DMS 273 (cell line): ENCODE measurements around the gene IL1R2.
"Not testable (repeated sequence)": the region's sequence is repeated elsewhere in the genome, so short reads cannot be mapped to it uniquely, and the experiment has no call there.

Source experiments
- DNase-seq: peaks from one replicate; lab custom pipeline; 2025; ENCODE audit not compliant: unreplicated experiment; lab: John Stamatoyannopoulos, UW

The IL1R2 gene

DNA sequence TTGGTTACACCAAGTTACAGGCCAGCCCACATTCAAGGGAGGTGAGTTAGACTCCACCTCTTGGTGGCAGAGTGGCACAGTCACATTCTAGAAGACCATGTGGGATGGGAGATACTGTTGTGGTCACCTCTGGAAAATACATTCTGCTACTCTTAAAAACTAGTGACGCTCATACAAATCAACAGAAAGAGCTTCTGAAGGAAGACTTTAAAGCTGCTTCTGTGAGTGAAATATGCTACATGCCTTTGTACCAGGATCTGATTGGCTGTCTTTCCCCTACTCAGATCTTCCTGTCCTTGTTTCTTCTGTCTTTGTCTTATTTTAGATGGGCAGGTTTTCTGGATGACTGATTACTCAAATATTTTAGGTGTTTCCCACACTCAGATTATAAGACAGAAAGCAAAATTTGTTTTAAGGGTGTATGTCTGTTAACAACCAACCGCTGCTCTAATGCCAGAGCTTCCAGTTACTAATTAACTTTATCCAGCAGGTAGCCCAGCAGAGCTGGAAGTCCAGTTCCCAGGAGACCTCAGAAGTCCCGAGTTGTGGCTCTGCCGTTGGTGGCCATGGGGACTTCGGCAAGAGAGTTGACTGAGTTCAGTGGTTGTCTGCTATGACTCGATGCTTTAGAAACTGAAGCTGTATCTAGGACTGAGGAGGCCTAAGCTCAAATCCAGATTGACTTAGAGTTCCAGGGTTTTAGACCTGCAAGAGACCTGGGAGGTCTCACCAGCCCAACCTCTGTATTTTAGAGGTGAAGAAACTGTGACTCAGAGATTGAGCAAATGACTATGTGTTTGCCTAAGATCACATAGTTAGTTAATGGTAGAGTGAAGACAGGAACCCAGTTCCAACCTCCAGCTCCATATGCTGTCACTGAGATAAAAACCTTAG lies 7.4 kb downstream of the IL1R2 start:
- DNase-seq, result no peak

DNA sequence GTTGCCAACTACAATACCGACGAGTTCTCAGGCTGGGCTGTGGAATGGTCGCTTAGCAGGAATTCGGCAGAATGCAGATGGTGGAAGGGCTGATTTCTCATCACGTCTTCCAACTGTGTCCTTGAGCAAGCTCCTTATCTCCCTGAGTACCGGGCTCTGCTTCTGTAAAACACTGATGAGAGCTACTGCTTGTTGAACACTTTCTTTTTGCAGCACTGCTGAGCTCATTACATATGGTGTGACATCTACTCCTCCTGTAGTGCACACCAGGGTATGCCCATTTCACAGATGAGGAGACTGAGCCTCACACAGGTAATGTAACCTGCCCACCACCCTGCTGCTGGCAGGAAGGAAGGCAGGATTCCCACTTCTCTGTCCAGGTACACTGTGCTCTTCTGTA lies 8.3 kb downstream of the IL1R2 start:
- DNase-seq, result no peak

DNA sequence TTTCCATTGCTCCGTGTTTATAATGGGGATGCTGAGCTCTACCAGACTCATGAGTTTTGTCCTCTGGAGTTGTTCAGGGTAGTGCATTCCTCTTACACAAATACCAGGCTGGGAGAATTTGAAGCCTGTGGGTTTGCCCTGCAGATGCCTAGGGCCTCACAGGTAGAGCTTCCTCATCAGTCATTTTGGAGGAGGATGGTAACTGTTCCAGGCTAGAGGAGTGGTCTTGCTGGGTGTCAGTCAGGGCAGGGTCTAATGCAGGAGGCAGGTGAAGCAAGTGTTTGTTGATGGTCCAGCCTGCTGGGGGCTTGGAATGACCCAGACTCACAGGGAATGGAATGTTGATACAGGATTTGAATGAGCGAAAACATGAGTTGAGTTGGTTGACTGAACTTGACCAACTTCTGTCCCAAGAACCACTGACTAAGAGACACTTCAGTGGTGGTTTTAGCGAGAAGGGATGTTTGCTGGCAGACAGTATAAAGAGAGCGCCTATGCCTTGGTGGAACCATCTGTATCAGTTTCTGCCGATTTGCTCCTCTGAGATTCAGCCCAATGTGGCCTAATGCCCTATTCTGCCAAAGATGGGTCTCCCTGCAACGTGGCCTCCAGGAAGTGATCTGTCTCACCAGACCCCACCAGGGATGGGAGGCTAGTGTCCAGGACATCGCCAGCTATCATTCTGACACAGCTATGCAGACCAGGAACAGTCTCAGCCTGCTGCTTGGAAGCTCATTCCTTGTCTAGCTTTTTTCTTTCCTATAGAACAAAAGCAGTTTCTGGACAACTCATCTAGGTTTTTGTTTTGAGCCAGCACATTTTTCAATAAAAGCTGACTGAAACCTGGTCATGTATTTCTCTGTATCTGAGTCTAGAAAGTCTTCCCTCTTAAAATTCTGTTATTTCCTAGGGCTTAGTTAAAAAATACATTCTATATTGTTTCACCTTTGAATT lies 9.3 kb downstream of the IL1R2 start:
- no peak for DNase-seq

DNA sequence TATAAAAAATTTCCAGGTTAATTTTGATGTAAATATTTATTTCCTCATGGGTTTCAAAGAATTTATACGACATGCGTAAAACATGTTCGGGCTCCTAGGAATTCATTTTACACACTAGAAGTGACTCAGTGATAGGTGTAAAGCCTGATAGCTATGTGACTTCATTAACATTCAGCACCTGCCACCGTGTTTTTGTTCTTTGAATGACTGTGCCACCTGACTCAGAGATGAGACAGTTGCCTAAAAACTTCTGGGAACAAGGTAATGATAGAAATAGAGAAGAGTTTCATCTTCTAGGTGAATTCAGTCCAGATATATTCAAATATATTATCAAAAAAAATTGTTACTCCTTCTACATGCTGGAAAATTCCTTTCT lies 10.0 kb downstream of the IL1R2 start:
- no peak for DNase-seq

DNA sequence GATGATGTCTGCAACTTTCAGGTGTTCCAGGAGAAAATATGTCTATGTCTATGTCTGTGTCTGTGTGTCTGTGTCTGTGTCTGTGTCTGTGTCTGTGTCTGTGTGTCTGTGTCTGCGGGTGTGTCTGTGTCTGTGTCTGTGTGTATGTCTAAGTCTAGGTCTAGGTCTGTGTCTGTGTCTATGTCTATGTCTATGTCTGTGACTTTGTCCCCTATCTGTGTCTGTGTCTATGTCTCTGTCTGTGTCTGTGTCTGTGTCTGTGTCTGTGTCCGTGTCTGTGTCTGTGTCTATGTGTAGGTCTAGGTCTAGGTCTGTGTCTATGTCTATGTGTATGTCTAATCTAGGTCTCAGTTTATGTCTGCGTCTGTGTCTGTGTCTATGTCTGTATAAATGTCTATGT lies 10.5 kb downstream of the IL1R2 start:
- no peak for DNase-seq

DNA sequence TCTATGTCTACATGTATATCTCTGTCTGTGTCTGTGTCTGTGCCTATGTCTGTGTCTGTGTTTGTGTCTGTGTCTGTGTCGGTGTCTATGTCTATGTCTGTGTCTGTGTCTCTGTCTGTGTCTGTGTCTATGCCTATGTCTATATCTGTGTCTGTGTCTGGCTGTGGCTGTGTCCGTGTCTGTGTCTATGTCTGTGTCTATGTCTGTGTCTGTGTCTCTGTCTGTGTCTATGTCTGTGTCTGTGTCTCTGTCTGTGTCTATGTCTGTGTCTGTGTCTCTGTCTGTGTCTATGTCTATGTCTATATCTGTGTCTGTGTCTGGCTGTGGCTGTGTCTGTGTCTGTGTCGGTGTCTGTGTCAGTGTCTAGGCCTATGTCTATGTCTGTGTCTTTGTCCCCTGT lies 11.1 kb downstream of the IL1R2 start:
- not testable (repeated sequence) for DNase-seq

DNA sequence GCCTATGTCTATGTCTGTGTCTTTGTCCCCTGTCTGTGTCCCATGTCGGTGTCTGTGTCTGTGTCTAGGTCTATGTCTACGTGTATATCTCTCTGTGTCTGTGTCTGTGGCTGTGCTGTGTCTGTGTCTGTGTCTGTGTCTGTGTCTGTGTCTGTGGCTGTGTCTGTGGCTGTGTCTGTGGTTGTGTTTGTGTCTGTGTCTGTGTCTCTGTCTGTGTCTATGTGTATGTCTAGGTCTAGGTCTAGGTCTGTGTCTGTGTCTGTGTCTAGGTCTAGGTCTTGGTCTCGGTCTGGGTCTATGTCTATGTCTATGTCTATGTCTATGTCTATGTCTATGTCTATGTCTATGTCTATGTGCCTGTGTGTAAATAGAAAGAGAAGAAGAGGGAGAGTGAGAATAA lies 11.9 kb downstream of the IL1R2 start:
- DNase-seq, result no peak

DNA sequence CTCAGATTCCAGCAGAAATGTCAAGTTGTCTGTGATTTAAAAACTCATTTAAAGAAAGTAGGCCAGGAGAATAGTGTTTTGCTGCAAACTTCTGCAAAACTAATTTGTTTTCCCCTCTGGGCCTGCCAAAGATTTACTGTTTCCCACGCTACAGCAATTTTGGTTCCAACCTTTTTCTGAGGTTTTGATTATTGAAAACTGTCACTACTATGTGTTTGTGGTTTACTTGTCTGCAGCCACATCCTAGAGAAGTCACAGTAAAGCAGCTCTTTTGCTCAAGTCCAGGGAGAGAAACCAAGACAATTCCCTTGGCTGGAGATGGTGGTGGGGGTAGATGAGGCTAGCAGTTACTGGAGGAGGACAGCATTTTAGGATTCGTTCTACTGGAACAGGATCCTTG lies 12.8 kb downstream of the IL1R2 start:
- DNase-seq, result no peak

DNA sequence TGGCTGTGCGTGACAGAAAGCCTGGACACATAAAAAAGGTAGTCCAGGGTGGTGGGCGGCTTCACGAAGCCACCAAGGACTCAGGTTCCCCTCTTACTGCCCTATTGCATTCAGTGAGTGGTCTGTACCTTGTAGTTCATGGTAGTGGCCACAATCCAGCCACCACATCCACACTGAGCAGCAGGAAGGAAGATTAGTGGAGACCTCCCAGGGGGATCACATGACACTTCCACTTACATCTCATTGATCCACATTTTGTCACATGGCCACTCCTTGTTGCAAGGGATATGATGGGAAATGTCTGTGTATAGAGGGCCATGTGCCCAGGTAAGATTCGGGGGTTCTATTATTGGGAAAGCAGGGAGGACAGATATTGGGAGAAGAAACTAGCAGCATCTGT lies 13.7 kb downstream of the IL1R2 start:
- DNase-seq, result no peak

DNA sequence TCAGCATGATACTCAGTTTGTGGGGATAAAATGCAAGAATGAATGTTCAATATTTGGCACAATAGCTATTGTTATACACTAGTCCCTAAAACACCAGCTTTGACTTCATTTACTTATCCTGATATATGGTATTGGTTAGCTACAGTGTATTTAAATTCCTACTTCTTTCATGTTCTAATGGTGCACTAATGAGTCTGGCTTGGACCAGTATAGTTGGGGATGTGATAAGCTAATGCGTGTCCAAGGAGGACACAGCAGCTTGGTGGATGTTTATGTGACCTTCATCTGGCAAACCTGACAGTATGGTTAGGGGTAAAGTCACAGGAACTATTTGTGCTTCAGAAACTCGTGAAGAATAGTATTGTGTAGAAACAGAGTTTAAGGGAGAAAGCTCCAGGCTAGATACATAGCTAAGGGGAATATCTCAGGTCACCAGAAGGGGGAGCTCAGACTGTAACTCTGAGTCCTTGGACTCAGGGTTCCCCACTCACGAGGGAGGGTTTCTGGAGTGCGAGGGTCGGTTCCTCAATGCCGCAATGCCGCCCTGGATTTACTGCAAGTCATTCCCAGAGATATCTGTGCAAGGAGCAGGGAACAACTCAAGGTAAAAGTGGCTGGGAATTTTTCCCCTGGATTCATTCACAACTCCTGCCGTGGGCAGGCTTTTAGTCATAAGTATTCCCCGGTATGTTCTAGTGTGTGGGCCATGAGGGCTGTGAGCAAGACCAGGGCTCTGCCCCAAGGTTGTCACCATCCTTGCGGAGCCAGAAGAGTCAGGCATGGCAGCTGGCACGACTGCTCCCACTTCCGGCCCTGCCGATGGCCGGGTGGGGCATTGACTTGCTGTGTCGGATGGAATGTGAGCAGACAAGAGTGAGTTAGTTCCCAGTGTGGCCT lies 14.5 kb downstream of the IL1R2 start:
- DNase-seq, result peak; percentile 67

DNA sequence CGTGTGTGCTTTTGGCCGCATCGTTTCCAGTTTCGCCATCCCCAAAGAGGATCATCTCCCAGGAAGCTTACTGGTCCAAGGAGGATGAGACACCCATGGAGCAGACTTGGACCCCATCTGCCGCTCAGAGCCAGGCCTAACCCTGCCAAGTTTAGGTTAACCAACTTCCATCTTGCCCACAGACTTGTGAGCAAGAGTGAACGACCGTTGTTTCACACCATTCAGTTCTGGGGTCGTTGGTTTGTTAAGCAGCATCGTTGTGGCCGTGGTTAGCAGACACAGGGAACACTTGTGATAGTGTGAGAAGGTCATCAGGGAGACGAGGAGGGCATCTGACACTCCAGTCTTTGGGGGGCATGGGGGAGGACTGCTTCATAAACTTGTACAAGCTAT lies 15.1 kb downstream of the IL1R2 start:
- DNase-seq, result no peak

DNA sequence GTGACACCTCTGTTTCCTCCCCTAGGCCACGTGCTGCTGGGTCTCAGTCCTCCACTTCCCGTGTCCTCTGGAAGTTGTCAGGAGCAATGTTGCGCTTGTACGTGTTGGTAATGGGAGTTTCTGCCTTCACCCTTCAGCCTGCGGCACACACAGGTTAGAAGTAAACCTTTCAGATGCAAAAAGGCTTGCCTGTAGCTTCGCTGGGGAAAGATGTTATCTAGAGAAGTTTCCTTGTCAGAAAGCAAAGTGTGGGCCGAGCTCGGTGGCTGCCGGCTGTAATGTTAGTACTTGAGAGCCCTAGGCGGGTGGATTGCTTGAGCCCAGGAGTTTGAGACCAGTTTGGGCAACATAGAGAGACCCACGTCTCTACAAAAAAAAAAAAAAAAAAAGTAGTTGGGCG lies 16.7 kb downstream of the IL1R2 start:
- no peak for DNase-seq

DNA sequence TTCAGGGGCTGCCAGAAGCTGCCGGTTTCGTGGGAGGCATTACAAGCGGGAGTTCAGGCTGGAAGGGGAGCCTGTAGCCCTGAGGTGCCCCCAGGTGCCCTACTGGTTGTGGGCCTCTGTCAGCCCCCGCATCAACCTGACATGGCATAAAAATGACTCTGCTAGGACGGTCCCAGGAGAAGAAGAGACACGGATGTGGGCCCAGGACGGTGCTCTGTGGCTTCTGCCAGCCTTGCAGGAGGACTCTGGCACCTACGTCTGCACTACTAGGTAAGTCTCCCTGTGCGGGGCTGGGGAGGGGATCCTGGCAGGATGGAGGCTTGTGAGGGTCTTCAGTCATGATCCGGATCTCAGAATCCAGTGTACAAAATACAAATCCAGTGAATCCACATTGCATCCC lies 17.8 kb downstream of the IL1R2 start:
- DNase-seq, result no peak

DNA sequence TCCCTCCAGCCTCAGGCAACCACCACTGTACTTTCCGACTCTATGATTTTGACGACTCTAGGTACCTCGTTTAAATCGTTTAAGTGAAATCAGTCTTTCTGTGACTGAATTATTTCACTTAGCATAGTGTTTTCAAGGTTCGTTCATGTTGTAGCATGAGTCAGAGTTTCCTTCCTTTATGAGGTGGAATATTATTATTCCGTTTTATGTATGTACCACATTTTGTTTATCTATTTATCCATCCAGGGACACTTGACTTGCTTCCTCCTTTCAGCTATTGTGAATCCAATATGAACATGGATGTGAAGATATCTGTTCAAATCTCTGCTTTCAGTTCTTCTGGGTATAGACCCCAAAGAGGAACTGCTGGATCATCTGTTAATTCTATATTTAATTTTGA lies 19.1 kb downstream of the IL1R2 start:
- no peak for DNase-seq

DNA sequence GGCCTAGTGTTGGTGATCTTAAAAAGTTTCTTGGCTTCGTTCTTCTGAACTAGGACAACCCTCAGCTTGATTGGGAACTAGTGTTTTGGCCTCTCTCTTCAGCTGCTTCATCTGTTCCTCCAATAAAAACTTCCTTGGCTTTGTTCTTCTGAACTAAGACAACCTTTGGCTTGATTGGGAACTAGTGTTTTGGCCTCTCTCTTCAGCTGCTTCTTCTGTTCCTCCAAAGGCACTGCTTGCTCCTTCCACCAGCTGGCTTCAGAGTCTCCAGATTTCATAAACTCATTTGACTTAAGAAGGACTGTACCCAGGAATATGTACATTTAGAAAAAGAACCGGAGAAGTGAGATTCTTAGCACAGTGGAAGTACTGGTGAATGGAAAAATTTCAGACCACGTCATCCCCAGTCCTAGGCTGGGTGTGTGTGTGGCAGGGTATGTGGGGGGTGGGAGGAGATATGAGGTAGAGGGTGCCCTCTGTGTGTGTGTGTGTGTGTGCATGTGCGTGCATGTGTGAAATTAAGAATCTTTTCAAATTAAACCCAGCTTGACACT lies 20.4 kb downstream of the IL1R2 start:
- no peak for DNase-seq

DNA sequence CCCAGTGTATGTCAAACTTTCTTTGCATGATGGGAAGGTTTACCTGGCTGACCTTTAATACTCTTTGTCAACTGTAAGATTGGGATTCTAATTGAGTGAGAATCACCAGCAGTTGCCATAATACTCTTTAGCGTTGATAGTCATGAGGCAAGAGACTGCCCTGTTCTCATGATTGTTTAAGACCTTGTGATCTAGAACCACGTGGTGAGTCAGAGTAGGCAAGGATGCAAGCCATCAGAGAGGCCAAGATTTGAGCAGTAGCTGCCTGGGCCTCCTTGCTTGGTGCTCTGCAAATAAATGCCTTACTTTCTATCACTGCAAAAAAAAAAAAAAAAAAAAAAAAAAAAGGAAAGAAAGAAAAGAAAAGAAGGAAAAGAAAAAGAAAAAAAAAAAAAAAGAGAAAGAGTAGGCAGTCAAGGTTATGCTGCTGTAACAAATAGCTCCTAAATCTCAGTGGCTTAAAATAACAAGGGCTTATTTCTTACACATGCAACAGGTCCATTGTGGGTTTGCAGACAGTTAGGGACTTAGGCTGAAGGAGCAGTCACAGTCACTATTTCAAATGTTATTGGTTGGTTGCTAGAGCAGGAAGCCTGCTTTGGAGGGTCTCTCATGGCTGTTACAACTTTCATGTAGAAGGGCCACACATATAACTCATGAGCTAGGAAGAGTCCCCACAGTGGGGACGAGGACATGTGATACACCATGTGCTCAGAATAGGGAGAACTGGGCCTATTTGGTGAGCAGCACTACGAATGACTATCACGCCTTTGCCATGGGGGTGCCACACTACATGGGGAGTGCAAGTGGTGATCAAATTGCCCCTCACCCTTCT lies 21.7 kb downstream of the IL1R2 start:
- no peak for DNase-seq

DNA sequence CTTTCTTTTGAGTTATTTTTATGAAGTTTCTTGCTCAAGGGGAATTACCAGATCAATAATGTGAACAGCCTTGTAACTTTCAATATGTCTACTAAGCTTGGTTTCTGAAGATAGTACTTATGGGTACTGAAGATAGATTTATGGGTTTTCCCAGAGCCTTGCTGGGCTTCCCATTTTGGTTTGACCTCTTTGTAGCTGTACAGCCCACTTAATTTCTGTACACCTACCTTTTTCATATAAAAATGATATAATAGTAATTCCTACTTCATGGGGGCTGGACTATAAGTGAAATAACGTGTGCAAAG lies 22.2 kb downstream of the IL1R2 start:
- no peak for DNase-seq

DNA sequence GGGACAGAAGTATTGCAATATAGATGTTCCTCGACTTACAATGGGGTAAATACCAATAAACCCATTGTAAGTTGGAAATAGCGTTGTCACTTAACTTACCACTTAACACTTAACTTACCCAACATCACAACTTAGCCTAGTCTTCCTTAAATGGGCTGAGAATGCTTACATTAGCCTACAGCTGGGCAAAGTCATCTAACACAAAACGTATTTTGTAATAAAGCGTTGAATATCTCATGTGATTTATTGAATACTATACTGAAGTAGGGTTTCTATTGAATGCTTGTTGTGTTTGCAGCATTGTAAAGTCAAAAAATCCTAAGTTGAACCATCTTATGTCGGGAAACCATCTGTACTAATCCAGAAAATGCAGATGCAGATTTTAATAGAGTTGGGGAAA lies 23.6 kb downstream of the IL1R2 start:
- DNase-seq, result no peak

DNA sequence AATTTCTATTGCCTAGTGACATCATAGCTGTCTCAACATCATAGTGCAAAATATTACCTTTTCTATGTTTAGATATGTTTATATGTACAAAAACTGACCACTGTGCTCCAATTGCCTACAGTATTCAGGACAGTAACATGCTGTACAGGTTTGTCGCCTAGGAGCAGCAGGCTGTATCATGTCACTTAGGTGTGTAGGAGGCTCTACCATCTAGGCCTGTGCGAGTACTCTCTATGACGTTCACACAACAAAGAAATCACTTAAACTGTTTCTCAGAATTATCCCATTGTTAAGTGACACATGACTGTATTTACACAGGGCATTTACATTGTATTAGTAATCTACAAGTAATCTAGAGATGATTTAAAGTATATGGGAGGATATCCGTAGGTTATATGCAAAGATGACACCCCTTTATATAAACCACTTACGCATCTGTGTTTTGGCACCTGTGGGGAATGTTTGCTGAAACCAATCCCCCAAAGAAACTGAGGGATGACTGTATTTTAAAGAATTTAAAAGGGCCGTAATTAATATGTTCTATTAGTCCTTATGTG lies 24.7 kb downstream of the IL1R2 start:
- DNase-seq, result no peak
